Measurements from ENCODE around the gene CRABP2.

CRABP2 gene

DNA sequence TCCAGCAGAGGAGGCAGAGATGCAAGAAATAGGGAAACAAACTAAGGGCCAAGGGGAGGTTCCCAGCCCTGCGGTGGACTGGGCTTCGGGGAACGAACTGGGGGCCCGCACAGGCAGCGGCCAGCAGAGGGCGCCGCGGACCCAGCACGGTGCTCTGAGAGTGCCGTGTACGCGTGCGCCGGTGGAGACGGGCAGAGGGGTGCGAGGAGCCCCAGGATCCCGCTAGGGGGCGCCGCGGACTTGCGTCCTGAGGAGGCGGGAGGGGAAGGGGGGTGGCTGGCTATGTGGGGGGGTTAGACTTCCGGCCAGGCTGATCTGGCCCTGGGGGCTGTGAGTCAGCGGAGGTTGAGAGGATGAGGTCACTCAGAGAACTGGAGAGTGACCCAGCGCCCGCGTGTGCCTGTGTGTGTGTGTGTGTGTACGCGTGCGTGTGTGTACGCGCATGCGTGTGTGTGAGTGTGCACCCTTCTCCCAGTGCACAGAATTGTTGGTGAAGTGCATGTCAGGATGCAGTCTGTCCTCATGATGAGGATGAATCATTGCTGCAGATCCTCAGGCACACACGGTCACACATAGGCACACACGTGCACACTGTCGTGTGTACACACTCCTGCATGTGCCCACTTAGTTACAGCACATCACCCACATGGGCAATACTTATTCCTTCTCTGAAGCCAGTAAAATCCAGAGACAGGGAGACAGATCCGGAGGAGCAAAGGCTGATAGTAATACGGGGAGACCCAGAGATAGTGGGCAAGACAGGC lies 45.2 kb downstream of the CRABP2 start:
- peak; percentile 94 for DNase-seq (ENCODE audit: insufficient read length, low spot score)
- FAIRE-seq: peak; percentile 72

DNA sequence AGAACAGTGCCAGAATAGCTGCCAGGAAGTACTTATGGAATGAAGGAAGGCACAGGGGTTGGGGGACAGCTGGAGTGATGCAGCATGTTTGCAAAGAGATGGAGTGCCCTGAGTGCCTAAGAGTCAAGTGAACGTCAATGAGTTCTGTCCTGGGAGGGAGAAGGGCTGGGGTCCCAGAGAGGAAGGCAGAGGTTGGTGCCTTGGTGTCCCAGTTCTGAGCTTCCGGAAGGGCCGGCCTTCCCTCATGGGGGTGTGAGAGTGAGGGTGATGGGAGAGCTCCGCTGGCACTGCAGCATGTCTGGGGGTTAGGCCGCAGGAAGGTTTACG lies 45.8 kb downstream of the CRABP2 start:
- no peak for FAIRE-seq

DNA sequence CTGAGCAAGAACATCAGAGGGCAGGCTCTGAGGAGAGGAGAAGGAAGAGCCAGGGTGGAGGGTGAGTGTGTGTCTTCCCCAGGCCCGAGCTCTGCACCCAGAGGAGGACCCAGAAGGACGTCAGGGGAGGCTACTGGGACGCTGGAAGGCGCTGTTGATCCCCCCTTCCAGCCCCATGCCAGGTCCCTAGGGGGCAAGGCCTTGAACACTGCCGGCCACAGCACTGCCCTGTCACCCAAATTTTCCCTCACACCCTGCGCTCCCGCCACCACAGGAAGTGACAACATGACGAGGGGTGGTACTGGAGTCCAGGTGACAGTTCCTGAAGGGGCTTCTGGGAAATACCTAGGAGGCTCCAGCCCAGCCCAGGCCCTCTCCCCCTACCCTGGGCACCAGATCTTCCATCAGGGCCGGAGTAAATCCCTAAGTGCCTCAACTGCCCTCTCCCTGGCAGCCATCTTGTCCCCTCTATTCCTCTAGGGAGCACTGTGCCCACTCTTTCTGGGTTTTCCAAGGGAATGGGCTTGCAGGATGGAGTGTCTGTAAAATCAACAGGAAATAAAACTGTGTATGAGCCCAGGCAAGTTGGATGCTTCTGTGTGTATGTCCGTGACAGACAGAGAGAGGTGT lies 46.3 kb downstream of the CRABP2 start:
- FAIRE-seq: no peak

More for the DNA sequence above, 45.8 kb downstream of the CRABP2 start:
- no peak for DNase-seq (ENCODE audit: insufficient read length, low spot score)

DNA sequence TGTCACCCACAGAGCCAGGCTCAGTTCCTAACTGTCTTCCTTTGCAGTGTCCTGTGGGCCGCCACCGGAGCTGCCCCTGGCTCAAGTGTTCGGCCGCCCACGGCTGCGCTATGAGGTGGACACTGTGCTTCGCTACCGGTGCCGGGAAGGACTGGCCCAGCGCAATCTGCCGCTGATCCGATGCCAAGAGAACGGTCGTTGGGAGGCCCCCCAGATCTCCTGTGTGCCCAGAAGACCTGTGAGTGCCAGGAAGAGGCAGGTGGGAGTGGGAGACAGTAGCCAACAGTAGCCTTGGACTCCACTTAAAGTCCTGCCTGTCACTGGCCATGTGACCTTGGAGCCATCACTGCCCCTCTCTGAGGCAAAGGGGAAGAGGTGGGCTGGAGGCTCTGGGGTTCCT lies 46.9 kb downstream of the CRABP2 start:
- DNase-seq (ENCODE audit: insufficient read length, low spot score) (no peak), FAIRE-seq (no peak)

More for the DNA sequence above, 46.3 kb downstream of the CRABP2 start:
- DNase-seq (ENCODE audit: insufficient read length, low spot score): no peak

DNA sequence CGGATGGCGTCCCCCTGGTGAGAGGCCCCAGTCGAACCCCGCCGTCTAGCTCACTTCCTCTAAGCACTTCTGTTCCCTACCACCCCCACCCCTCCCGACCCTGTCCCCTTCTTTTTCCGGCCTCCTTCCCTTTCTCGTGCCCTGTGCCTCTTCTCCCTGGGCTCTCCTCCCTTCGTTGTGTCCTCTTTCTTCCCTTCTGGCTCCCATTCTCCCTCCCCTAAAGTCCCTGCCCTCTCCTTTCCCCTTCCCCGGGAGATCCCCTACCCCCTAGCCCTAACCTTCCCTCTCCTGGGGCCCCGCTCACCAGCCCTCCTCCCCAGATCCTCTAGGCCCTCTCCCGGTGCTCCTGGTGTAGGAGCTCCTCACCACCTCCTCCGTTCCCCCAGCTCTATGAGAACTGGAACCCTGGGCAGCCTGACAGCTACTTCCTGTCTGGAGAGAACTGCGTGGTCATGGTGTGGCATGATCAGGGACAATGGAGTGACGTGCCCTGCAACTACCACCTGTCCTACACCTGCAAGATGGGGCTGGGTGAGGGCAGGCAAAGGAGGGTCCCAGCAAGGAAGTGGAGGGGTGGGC lies 47.6 kb downstream of the CRABP2 start:
- FAIRE-seq (no peak), DNase-seq (ENCODE audit: insufficient read length, low spot score) (no peak)

DNA sequence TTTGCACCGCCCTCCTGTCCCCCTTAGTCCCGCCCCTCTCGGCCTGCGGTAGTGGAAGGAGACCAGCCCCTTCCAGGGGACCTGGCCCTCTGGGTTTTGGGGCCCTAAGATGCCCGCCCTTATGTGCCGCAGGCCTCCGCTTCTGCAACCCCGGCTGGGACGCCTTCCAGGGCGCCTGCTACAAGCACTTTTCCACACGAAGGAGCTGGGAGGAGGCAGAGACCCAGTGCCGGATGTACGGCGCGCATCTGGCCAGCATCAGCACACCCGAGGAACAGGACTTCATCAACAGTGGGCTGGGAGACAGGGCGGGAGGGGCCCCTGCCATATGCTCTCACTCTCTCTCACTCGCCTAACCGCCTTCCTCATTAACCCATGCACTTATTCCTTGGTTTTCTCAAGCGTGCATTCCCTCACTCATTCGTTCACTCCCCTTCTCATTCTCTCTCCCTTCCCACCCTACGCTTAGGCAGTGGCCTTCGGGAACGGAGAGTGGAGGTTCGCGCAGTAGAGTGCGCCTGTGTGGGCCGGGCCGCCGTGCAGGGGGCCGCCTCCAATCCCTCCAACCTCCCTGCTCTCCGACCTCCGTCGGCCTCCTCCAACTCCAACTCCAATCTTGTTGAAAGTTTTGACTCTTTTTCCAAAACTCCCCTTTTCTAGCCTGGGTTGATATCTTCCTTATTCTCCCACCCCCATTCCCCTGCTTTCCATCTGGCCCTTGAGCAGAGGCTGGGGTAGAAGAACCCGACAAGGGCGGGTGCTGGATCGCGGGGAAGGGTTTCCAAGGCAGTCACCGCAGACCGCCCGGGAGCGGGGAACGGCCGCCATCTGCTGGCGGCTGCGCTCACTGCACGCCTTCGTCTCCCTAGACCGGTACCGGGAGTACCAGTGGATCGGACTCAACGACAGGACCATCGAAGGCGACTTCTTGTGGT lies 48.3 kb downstream of the CRABP2 start:
- FAIRE-seq (no peak), DNase-seq (ENCODE audit: insufficient read length, low spot score) (peak; percentile 69)

DNA sequence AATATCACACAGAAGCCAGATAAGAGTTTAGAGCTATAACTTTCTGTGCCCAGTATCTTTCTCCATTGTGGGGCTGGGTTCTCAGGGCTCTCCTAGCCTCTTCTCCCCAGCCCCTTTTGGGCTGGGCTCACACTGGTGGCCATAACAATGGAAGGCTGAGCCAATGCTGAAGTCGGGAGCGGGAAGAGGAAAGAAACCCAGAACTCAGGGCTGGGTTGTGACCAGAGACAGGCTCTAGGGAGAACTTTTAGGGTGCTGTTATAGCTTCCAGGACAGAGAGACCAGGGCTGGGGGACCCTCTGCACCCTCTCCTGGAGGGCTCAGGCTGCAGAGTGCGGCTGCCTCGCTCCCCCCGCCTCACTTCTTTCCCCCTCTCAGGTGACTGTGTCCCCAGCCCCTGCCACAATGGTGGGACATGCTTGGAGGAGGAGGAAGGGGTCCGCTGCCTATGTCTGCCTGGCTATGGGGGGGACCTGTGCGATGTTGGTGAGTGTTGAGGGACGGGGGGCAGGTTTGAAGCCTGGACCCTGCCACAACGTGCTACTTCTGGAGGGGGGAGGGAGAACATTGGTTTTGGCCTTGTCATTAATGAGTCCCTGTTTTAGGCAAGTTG lies 49.4 kb downstream of the CRABP2 start:
- FAIRE-seq (no peak), DNase-seq (ENCODE audit: insufficient read length, low spot score) (no peak)

DNA sequence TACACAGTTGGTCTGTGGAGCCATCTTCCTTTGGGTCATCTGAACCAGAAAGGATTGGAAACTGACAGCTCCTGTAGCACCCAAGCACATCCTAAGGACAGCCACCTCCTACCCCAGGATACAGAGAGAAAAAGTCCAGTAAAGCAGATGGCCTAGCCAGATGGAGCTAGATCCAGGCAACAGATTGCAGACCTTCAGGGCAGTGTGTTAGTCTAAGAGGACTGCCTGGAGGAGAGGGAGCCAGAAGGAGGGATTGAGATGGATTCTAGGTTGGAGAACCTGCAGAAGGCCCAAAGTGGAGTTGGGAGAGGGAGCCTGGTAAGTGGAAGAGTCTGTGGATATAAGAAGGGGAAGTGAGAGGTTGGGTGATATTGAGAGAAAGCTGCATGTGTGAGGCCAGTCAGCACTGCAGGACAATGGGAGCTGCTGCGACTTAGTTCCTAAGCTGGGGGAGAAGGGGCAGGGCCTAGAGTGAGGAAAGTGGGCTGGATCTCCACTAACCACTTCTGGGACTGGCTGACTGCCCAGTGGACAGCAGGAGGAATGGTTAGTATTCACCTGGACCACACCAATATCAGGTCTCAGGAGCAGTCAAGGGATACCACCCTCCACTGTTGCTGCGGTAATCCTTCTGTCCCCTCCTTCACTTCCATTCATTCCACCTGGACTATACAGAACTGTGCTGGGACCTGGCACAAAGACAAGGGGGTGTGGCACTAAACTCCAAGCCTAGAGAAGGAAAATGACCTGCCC lies 50.1 kb downstream of the CRABP2 start:
- DNase-seq (ENCODE audit: insufficient read length, low spot score) (no peak), FAIRE-seq (no peak)

DNA sequence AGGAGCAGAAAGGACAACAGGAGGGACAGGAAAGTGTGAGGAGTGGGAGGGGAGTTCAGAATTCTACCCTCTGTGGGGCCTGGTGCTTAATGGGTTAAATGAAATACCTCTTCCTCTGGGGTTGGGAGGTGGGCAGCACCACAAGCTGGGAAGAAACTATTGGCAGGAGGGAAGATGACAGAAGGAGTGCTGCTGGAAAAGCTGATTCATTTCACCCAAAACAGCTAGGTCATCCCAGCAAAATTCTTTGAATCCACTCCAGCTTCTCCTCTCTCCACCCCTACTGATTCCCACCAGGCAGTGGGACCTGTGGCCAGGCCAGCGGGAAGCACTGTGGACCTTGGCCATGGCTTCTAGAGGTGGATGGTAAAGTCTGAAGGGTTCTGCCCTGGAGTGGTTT lies 50.7 kb downstream of the CRABP2 start:
- no peak for FAIRE-seq
- DNase-seq (ENCODE audit: insufficient read length, low spot score): no peak

DNA sequence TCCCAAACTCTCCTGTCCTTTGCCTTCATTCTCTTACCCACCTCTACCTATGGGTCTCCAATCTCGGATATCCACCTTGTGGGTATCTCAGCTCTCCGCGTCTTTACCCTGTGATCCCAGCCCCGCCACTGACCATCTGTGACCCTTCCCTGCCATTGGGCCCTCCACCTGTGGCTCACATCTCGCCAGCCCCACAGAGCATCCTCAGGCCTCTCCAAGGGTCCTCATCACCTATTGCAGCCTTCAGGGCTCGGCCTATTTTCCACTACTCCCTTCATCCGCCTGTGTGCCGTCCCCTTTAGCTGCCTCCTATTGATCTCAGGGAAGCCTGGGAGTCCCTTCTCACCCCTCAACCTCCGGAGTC lies 52.4 kb downstream of the CRABP2 start:
- DNase-seq (ENCODE audit: insufficient read length, low spot score) (no peak), FAIRE-seq (no peak)

DNA sequence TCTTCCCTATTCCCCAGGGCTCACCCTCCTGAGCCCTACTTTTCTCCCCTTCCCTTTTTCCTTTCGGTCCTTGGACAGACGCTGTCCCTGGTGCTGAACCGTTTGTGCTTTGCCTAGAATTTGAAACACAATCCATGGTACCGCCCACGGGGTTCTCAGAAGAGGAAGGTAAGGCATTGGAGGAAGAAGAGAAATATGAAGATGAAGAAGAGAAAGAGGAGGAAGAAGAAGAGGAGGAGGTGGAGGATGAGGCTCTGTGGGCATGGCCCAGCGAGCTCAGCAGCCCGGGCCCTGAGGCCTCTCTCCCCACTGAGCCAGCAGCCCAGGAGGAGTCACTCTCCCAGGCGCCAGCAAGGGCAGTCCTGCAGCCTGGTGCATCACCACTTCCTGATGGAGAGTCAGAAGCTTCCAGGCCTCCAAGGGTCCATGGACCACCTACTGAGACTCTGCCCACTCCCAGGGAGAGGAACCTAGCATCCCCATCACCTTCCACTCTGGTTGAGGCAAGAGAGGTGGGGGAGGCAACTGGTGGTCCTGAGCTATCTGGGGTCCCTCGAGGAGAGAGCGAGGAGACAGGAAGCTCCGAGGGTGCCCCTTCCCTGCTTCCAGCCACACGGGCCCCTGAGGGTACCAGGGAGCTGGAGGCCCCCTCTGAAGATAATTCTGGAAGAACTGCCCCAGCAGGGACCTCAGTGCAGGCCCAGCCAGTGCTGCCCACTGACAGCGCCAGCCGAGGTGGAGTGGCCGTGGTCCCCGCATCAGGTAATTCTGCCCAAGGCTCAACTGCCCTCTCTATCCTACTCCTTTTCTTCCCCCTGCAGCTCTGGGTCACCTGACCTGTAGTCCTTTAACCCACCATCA lies 53.0 kb downstream of the CRABP2 start:
- DNase-seq (ENCODE audit: insufficient read length, low spot score) (no peak), FAIRE-seq (no peak)

Data from HTR-8/SVneo (cell line).